HepG2 (cell line): ENCODE measurements around the gene NAPB. TPM values are rescaled to one million over a fixed set of nuclear protein-coding genes. Genes with fewer than 3 reads are reported as not detected.

Experiments used
- ARID4A ChIP-seq: sonication (generic); formaldehyde crosslinking; IDR thresholded peaks from 2 replicates; pipeline ENCODE4 v1.5.0; 2020; ENCODE audit warnings: mild to moderate bottlenecking, missing genetic modification reagents, borderline replicate concordance
- ATF1 ChIP-seq: IDR thresholded peaks from 2 replicates; pipeline ENCODE4 v1.6.1; 2016; ENCODE audit warnings: mild to moderate bottlenecking, control low read depth
- BATF2 ChIP-seq: sonication (generic); formaldehyde crosslinking; IDR thresholded peaks from 2 replicates; pipeline ENCODE4 v1.8.0; 2022; ENCODE audit warnings: mild to moderate bottlenecking, missing genetic modification reagents, moderate library complexity
- GLI4 ChIP-seq: sonication (generic); formaldehyde crosslinking; IDR thresholded peaks from 2 replicates; pipeline ENCODE4 v1.5.1; 2020; ENCODE audit warnings: missing genetic modification reagents, mild to moderate bottlenecking, moderate library complexity, borderline replicate concordance
- IKZF4 ChIP-seq: sonication (generic); formaldehyde crosslinking; IDR thresholded peaks from 2 replicates; pipeline ENCODE4 v1.5.1; 2020; ENCODE audit warnings: borderline replicate concordance, mild to moderate bottlenecking, low read depth, missing genetic modification reagents; ENCODE audit errors: not compliant biosample characterization
- ONECUT2 ChIP-seq: sonication (generic); formaldehyde crosslinking; IDR thresholded peaks from 2 replicates; pipeline ENCODE4 v1.4.0; 2020; ENCODE audit warnings: missing genetic modification reagents
- RELA ChIP-seq: sonication (generic); formaldehyde crosslinking; IDR thresholded peaks from 2 replicates; pipeline ENCODE4 v1.4.0; 2020; ENCODE audit warnings: missing genetic modification reagents
- REPIN1 ChIP-seq: sonication (generic); formaldehyde crosslinking; IDR thresholded peaks from 2 replicates; pipeline ENCODE4 v1.8.0; 2022; ENCODE audit warnings: missing genetic modification reagents, low read depth, mild to moderate bottlenecking, borderline replicate concordance
- SAP130 ChIP-seq: IDR thresholded peaks from 2 replicates; pipeline ENCODE4 v1.6.1; 2016; ENCODE audit warnings: low read depth
- SKI ChIP-seq: fragments of 450-650 bp; IDR thresholded peaks from one replicate; pipeline ENCODE4 v1.6.1; 2018; ENCODE audit warnings: mild to moderate bottlenecking; ENCODE audit not compliant: partially characterized antibody
- SP2 ChIP-seq: sonication (generic); formaldehyde crosslinking; IDR thresholded peaks from 2 replicates; pipeline ENCODE4 v1.5.1; 2020; ENCODE audit warnings: mild to moderate bottlenecking, missing genetic modification reagents
- ZNF3 ChIP-seq: IDR thresholded peaks from 2 replicates; pipeline ENCODE4 v1.7.0; 2017; ENCODE audit warnings: inconsistent platforms
- ZNF331 ChIP-seq: sonication (generic); formaldehyde crosslinking; IDR thresholded peaks from 2 replicates; pipeline ENCODE4 v1.4.0; 2020; ENCODE audit warnings: missing genetic modification reagents
- ZNF557 ChIP-seq: sonication (generic); formaldehyde crosslinking; IDR thresholded peaks from 2 replicates; pipeline ENCODE4 v1.4.0; 2020; ENCODE audit warnings: missing genetic modification reagents
- ZNF577 ChIP-seq: sonication (generic); formaldehyde crosslinking; IDR thresholded peaks from 2 replicates; pipeline ENCODE4 v1.4.0; 2020; ENCODE audit warnings: mild to moderate bottlenecking, low read depth, missing genetic modification reagents, borderline replicate concordance
- polyA plus RNA-seq, 8 experiments: library from polyadenylated mRNA; depleted of rRNA in 3 of 8; stranded (reverse) in 7 of 8; unstranded in 1 of 8; fragments of >200 nt; fragmentation: Illumina TruSeq in 4 of 8; extraction: Trizol in 4 of 8; gene quantifications; 2 replicates each; pipeline versions ENCODE4 v1.2.1 to v1.2.3, GENCODE V29; 2011 to 2016; ENCODE audit warnings: low read depth in 4 of 8, missing spikeins in 1 of 8, mixed read lengths in 1 of 8; ENCODE audit not compliant: insufficient read depth in 1 of 8
- total RNA-seq, 5 experiments: library from RNA; depleted of rRNA; stranded (reverse); fragments of >200 nt; fragmentation: Illumina TruSeq; extraction: Trizol; gene quantifications; 2 replicates each; pipeline ENCODE4 v1.2.3, GENCODE V29; 2016; ENCODE audit warnings: low read depth in 1 of 5
- TF ChIP-seq, protein P1 (sequence below): sonication (generic); formaldehyde crosslinking; IDR thresholded peaks from 2 replicates; pipeline ENCODE4 v1.4.0; 2020; ENCODE audit warnings: missing genetic modification reagents
- TF ChIP-seq, protein P2 (sequence below): sonication (generic); formaldehyde crosslinking; IDR thresholded peaks from 2 replicates; pipeline ENCODE4 v1.5.1; 2020; ENCODE audit warnings: mild to moderate bottlenecking, missing genetic modification reagents, moderate library complexity

Gene NAPB
- total and polyA plus RNA-seq, 2 of the 13 experiments (the other 11 are each of a cell fraction or from before 2014, with no cell fraction given), result 15.2 to 16.1 TPM

- TF ChIP-seq, protein P1, sequence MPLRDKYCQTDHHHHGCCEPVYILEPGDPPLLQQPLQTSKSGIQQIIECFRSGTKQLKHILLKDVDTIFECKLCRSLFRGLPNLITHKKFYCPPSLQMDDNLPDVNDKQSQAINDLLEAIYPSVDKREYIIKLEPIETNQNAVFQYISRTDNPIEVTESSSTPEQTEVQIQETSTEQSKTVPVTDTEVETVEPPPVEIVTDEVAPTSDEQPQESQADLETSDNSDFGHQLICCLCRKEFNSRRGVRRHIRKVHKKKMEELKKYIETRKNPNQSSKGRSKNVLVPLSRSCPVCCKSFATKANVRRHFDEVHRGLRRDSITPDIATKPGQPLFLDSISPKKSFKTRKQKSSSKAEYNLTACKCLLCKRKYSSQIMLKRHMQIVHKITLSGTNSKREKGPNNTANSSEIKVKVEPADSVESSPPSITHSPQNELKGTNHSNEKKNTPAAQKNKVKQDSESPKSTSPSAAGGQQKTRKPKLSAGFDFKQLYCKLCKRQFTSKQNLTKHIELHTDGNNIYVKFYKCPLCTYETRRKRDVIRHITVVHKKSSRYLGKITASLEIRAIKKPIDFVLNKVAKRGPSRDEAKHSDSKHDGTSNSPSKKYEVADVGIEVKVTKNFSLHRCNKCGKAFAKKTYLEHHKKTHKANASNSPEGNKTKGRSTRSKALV (CRISPR knock-in tag), result no peak
- TF ChIP-seq RELA (CRISPR knock-in tag) (no peak), ZNF577 (CRISPR knock-in tag) (no peak), ZNF3 (CRISPR knock-in tag) (0 out of 2 replicates have a peak, but pooled peaks have one; percentile 26), GLI4 (CRISPR knock-in tag) (no peak), SP2 (CRISPR knock-in tag) (no peak), SAP130 (CRISPR knock-in tag) (peak; percentile 82), SKI (no peak), ZNF331 (peak; percentile 75; the same call in 1 of the 2 replicates), ATF1 (no peak), ARID4A (CRISPR knock-in tag) (no peak; the same call in 1 of the 2 replicates), REPIN1 (CRISPR knock-in tag) (no peak), ZNF557 (no peak), BATF2 (CRISPR knock-in tag) (no peak), IKZF4 (CRISPR knock-in tag) (no peak), ONECUT2 (no peak)
- TF ChIP-seq, protein P2, sequence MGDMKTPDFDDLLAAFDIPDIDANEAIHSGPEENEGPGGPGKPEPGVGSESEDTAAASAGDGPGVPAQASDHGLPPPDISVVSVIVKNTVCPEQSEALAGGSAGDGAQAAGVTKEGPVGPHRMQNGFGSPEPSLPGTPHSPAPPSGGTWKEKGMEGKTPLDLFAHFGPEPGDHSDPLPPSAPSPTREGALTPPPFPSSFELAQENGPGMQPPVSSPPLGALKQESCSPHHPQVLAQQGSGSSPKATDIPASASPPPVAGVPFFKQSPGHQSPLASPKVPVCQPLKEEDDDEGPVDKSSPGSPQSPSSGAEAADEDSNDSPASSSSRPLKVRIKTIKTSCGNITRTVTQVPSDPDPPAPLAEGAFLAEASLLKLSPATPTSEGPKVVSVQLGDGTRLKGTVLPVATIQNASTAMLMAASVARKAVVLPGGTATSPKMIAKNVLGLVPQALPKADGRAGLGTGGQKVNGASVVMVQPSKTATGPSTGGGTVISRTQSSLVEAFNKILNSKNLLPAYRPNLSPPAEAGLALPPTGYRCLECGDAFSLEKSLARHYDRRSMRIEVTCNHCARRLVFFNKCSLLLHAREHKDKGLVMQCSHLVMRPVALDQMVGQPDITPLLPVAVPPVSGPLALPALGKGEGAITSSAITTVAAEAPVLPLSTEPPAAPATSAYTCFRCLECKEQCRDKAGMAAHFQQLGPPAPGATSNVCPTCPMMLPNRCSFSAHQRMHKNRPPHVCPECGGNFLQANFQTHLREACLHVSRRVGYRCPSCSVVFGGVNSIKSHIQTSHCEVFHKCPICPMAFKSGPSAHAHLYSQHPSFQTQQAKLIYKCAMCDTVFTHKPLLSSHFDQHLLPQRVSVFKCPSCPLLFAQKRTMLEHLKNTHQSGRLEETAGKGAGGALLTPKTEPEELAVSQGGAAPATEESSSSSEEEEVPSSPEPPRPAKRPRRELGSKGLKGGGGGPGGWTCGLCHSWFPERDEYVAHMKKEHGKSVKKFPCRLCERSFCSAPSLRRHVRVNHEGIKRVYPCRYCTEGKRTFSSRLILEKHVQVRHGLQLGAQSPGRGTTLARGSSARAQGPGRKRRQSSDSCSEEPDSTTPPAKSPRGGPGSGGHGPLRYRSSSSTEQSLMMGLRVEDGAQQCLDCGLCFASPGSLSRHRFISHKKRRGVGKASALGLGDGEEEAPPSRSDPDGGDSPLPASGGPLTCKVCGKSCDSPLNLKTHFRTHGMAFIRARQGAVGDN, result no peak
These were observed 34.8 kb downstream of the NAPB start (continued) for GRCh38 chr20:23386304-23387117.
